Testis (tissue), 3 donors: ENCODE data around the gene TMEM212. TPM values are rescaled to one million over a fixed set of nuclear protein-coding genes. Genes with fewer than 3 reads are reported as not detected.

Source experiments
- DNase-seq: peaks from one replicate; pipeline ENCODE4 v3.0.0-alpha.2; 2019
- H3K27ac ChIP-seq, 2 donors: fragments of 200-600 bp; sonication (generic); one replicate each; pipeline ENCODE4 v1.5.1; 2019
- H3K27me3 ChIP-seq: fragments of 200-600 bp; sonication (generic); one replicate; pipeline ENCODE4 v1.5.1; 2019
- H3K36me3 ChIP-seq: fragments of 200-600 bp; sonication (generic); one replicate; pipeline ENCODE4 v1.5.1; 2017; ENCODE audit warnings: low read depth; ENCODE audit errors: missing control alignments
- H3K4me1 ChIP-seq: fragments of 200-600 bp; sonication (generic); one replicate; pipeline ENCODE4 v1.5.1; 2019
- H3K4me3 ChIP-seq, 2 donors: fragments of 200-600 bp; sonication (generic); one replicate each; pipeline ENCODE4 v1.5.1; 2017 to 2019
- H3K9me3 ChIP-seq: fragments of 200-600 bp; sonication (generic); one replicate; pipeline ENCODE4 v1.5.1; 2017
- POLR2A ChIP-seq: fragments of 450-650 bp; IDR thresholded peaks from one replicate; pipeline ENCODE4 v1.6.1; 2017; ENCODE audit warnings: antibody characterized with exemption, mild to moderate bottlenecking, moderate library complexity
- WGBS, 2 donors: methylation state at CpG; one replicate each; pipeline ENCODE4 v1.1.5; 2018; 5-methylcytosine and 5-hydroxymethylcytosine counted together
- intact Hi-C: fragments of 100-400 bp; cut with DNase I; formaldehyde crosslinking; loops from one replicate; pipeline ENCODE4 v1.15.1; 2023; ENCODE audit warnings: low total_unique reads
- polyA plus RNA-seq: library from polyadenylated mRNA; stranded (reverse); fragments of 350-450 nt; fragmentation: Illumina TruSeq; extraction: RNeasy Lipid Tissue Mini Kit (QIAGEN cat#74804); gene quantifications from one replicate; pipeline ENCODE4 v1.2.3, GENCODE V29; 2014; ENCODE audit warnings: low read depth, low replicate concordance; ENCODE audit not compliant: insufficient read depth
- total RNA-seq, 2 donors: library from RNA; depleted of rRNA; stranded (reverse); fragments of >200 nt; gene quantifications; one replicate each; pipeline ENCODE4 v1.2.3, GENCODE V29; 2016
- TF ChIP-seq, protein P1 (sequence below), 3 experiments: fragments of 450-650 bp in 2 of 3; fragments of 200-600 bp in 1 of 3; sonication (generic) in 1 of 3; IDR thresholded peaks; one replicate each; pipeline ENCODE4 v1.5.1; 2016 to 2019; ENCODE audit warnings: antibody characterized with exemption in 3 of 3, mild to moderate bottlenecking in 2 of 3, moderate library complexity in 1 of 3

TMEM212 gene
- total and polyA plus RNA-seq, 3 donors from 2014 or later: 1.8 to 4.3 (median 2.5) TPM

DNA sequence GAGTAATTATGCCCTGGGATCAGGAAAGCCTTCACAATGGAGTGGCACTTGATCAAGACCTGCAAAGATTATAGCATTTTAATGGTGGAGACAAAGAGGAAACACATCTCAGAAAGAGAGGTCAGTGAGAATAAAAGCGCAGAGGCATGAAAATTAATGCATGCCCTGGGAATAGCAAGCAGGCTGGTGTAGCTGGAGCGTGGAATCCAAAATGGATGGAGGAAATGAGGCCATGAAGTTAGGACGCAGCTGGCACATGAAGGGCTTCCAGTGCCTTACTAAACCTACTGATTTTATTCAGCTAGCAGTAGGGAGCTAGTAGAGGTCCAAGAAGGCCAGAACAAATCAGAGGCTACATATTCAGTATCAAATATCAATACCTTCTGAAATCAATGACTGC, 38.1 kb downstream of the TMEM212 start:
- no peak for TF ChIP-seq POLR2A
- TF ChIP-seq, protein P1, sequence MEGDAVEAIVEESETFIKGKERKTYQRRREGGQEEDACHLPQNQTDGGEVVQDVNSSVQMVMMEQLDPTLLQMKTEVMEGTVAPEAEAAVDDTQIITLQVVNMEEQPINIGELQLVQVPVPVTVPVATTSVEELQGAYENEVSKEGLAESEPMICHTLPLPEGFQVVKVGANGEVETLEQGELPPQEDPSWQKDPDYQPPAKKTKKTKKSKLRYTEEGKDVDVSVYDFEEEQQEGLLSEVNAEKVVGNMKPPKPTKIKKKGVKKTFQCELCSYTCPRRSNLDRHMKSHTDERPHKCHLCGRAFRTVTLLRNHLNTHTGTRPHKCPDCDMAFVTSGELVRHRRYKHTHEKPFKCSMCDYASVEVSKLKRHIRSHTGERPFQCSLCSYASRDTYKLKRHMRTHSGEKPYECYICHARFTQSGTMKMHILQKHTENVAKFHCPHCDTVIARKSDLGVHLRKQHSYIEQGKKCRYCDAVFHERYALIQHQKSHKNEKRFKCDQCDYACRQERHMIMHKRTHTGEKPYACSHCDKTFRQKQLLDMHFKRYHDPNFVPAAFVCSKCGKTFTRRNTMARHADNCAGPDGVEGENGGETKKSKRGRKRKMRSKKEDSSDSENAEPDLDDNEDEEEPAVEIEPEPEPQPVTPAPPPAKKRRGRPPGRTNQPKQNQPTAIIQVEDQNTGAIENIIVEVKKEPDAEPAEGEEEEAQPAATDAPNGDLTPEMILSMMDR (IDR thresholded peaks at IDR 0.05): no peak
- Histone ChIP-seq H3K4me1 (no peaks in the 10 kb centered on the region), H3K4me3 (no peak overlapping the region), H3K36me3 (no peaks in the 10 kb centered on the region), H3K27me3 (no peaks in the 10 kb centered on the region), H3K9me3 (no peaks in the 10 kb centered on the region), H3K27ac (no peak overlapping the region)
- 94 to 97% methylated on average over 3 of the region's 3 CpGs for WGBS, 2 donors
- DNase-seq: no peak
- intact Hi-C loops: no loop called here

DNA sequence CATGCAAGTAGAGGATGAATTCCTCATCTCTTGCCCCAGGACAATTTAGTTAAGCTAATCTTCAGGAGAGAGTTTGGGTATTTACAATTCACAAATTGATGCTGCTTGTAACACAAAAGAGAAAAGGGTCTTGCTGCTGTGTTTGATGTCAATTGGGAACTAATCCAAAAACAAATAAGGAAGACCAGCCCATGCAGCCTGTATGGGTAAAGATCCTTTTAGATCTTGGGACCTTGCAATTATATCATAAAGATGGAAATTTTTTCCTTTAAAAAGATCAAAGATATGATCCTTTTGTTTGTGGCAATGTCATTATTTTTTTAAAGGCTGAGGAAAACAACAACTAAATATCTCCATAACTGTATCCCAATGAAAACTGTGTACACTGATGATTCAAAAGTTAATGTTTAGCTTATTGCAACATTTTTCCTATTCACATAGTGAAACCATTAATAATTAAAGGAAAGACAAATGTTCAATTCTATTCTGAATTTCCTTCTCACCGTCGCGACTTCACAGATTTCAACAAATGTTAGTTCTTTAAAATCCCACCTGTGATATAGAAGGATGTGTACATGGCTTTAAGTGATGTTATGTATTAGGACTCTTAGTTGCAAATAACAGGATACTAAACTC, 40.2 kb downstream of the TMEM212 start:
- no peaks in the 10 kb centered on the region for H3K36me3 ChIP-seq
- H3K27me3 ChIP-seq: no peaks in the 10 kb centered on the region
- H3K4me3 ChIP-seq: no peak overlapping the region
- TF ChIP-seq, protein P1 (IDR thresholded peaks at IDR 0.05): no peak
- TF ChIP-seq POLR2A: no peak
- intact Hi-C loops: no loop called here
- no peaks in the 10 kb centered on the region for H3K4me1 ChIP-seq
- 90 to 95% methylated on average over 3 of the region's 3 CpGs for WGBS, 2 donors
- no peaks in the 10 kb centered on the region for H3K9me3 ChIP-seq
- no peak overlapping the region for H3K27ac ChIP-seq
- no peak for DNase-seq

DNA sequence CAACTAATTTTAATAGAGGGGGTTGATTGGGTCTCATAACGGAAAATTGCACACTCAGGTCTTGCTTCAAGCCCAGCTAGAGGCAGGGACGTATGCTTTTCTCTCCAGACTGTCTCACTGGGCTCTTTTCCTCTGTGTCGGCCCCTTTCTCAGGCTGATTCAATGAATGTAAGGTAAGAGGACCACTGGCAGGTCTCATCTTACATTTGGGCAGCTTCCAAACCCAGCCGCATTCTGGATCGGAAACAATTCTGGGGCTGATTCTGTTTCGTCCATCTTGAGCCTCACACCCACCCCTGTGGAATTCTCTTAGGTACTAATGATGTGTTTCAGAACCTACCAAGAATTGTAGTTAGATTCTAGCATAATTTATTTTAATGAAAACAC, 40.7 kb downstream of the TMEM212 start:
- no peak for DNase-seq
- Histone ChIP-seq H3K36me3 (no peaks in the 10 kb centered on the region), H3K27ac (no peak overlapping the region), H3K27me3 (no peaks in the 10 kb centered on the region), H3K4me3 (no peak overlapping the region), H3K9me3 (no peaks in the 10 kb centered on the region), H3K4me1 (no peaks in the 10 kb centered on the region)
- intact Hi-C loops: no loop called here
- WGBS, 2 donors: 82 to 90% methylated on average over 6 of the region's 6 CpGs
- TF ChIP-seq, protein P1 (IDR thresholded peaks at IDR 0.05): no peak
- no peak for TF ChIP-seq POLR2A

DNA sequence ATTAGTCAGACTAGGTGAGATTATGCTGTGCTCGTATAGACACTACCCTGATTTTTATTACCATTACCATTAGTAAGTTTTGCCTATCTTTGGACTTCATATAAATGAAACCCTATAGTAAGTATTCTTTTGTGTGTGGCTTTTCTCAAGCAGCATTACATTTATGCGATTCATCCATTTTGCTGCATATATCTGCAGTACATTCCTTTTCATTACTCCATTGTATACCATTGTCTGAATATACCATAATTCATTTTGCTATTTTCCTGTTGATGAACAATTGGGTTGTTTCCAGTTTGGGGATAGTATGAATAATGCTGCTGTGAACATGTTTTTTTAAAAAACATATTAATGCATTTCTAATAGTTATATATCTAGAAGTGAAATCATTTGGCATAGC, 45.3 kb downstream of the TMEM212 start:
- intact Hi-C loops: no loop called here
- TF ChIP-seq POLR2A: no peak
- TF ChIP-seq, protein P1 (IDR thresholded peaks at IDR 0.05): no peak
- Histone ChIP-seq H3K4me1 (no peaks in the 10 kb centered on the region), H3K9me3 (no peaks in the 10 kb centered on the region), H3K4me3 (no peak overlapping the region), H3K27ac (no peak overlapping the region), H3K27me3 (no peaks in the 10 kb centered on the region), H3K36me3 (no peaks in the 10 kb centered on the region)
- 89 to 93% methylated on average over 2 of the region's 2 CpGs for WGBS, 2 donors
- no peak for DNase-seq

DNA sequence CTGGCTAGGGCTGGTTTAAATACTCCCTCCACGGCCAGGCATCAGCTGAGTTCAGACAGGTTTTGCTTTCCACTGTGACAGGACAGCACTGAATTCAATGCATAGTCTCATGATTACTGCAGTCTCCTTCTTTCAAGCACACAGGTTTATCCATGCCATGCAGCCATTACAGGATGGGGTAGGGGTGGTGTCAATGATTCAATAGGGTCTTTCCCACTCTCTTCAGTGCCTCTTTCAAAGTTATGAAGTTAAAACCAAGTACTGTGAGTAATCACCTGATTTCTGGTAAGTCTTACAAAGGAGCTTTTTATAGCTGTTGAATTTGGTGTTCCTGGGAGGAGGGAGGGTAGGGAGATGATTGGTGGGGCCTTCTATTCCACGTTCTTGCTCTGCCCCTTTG, 47.2 kb downstream of the TMEM212 start:
- H3K4me3 ChIP-seq: no peak overlapping the region
- no peaks in the 10 kb centered on the region for H3K4me1 ChIP-seq
- 89% methylated on average over 2 of the region's 2 CpGs for WGBS, 2 donors
- H3K27ac ChIP-seq: no peak overlapping the region
- DNase-seq: no peak
- intact Hi-C loops: no loop called here
- no peaks in the 10 kb centered on the region for H3K27me3 ChIP-seq
- no peaks in the 10 kb centered on the region for H3K36me3 ChIP-seq
- H3K9me3 ChIP-seq: no peaks in the 10 kb centered on the region
- TF ChIP-seq POLR2A: no peak
- TF ChIP-seq, protein P1 (IDR thresholded peaks at IDR 0.05): no peak
